Neural progenitor cell (in vitro differentiated cells): ENCODE data around the gene USP31. TPM values are rescaled to one million over a fixed set of nuclear protein-coding genes. Genes with fewer than 3 reads are reported as not detected.

ENCODE experiments used
- DNase-seq: peaks from one replicate; pipeline ENCODE4 v3.0.0-alpha.2; 2016; ENCODE audit warnings: low spot score
- H2AFZ ChIP-seq: fragments of 200-600 bp; sonication (generic); replicated peaks from 2 replicates; pipeline ENCODE4 v1.6.1; 2016; ENCODE audit warnings: antibody characterized with exemption
- H3F3A ChIP-seq: fragments of 200-600 bp; sonication (generic); 2 replicates; pipeline ENCODE4 v1.6.1; 2016; ENCODE audit warnings: antibody characterized with exemption, low read depth
- H3K27ac ChIP-seq: fragments of 200-600 bp; sonication (generic); 2 replicates; pipeline ENCODE4 v1.5.1; 2016; ENCODE audit warnings: mild to moderate bottlenecking
- H3K27me3 ChIP-seq: fragments of 200-600 bp; sonication (generic); 2 replicates; pipeline ENCODE4 v1.6.1; 2016; ENCODE audit warnings: mild to moderate bottlenecking, moderate library complexity
- H3K36me3 ChIP-seq: fragments of 200-600 bp; sonication (generic); 2 replicates; pipeline ENCODE4 v1.5.1; 2016
- H3K4me1 ChIP-seq: fragments of 200-600 bp; sonication (generic); 2 replicates; pipeline ENCODE4 v1.6.1; 2016; ENCODE audit warnings: mixed run types
- H3K4me2 ChIP-seq: fragments of 200-600 bp; sonication (generic); 2 replicates; pipeline ENCODE4 v1.6.1; 2016
- H3K4me3 ChIP-seq: fragments of 200-600 bp; sonication (generic); 2 replicates; pipeline ENCODE4 v1.5.1; 2016
- H3K79me2 ChIP-seq: fragments of 200-600 bp; sonication (generic); 2 replicates; pipeline ENCODE4 v1.6.1; 2016; ENCODE audit warnings: low read depth
- H3K9ac ChIP-seq: fragments of 200-600 bp; sonication (generic); 2 replicates; pipeline ENCODE4 v1.6.1; 2016
- H3K9me3 ChIP-seq: fragments of 200-600 bp; sonication (generic); 2 replicates; pipeline ENCODE4 v1.5.1; 2016; ENCODE audit warnings: low read depth
- H4K20me1 ChIP-seq: fragments of 200-600 bp; sonication (generic); 2 replicates; pipeline ENCODE4 v1.6.1; 2016; ENCODE audit warnings: low read depth
- H3K27ac Mint-ChIP-seq: 3 replicates; pipeline ENCODE4 v1.8.0; 2021; ENCODE audit warnings: mixed read lengths
- H3K27me3 Mint-ChIP-seq: 2 replicates; pipeline ENCODE4 v1.8.0; 2022; ENCODE audit warnings: low read depth, mild to moderate bottlenecking, inconsistent platforms, moderate library complexity, mixed read lengths; ENCODE audit not compliant: insufficient read depth
- H3K36me3 Mint-ChIP-seq: 3 replicates; pipeline ENCODE4 v1.8.0; 2021; ENCODE audit warnings: mixed read lengths
- H3K4me1 Mint-ChIP-seq: 3 replicates; pipeline ENCODE4 v1.8.0; 2021; ENCODE audit warnings: mixed read lengths
- H3K4me3 Mint-ChIP-seq: 3 replicates; pipeline ENCODE4 v1.8.0; 2021; ENCODE audit warnings: mild to moderate bottlenecking, moderate library complexity, mixed read lengths
- H3K9me3 Mint-ChIP-seq: 3 replicates; pipeline ENCODE4 v1.8.0; 2020; ENCODE audit warnings: mixed read lengths
- EZH2 ChIP-seq: fragments of 200-600 bp; sonication (generic); IDR thresholded peaks from 2 replicates; pipeline ENCODE4 v1.6.1; 2017; ENCODE audit warnings: antibody characterized with exemption, mild to moderate bottlenecking, moderate library complexity
- EZH2phosphoT487 ChIP-seq: fragments of 200-600 bp; sonication (generic); IDR thresholded peaks from 2 replicates; pipeline ENCODE4 v1.6.1; 2017; ENCODE audit warnings: antibody characterized with exemption
- total RNA-seq: library from RNA; depleted of rRNA; stranded (reverse); fragments of >200 nt; gene quantifications from 2 replicates; pipeline ENCODE4 v1.2.3, GENCODE V29; 2015; ENCODE audit warnings: low replicate concordance
- TF ChIP-seq, protein P1 (sequence below): fragments of 200-600 bp; sonication (generic); IDR thresholded peaks from 2 replicates; pipeline ENCODE4 v1.5.1; 2017; ENCODE audit warnings: antibody characterized with exemption, mild to moderate bottlenecking

USP31 gene
- total RNA-seq, 1 donor from 2014 or later = 9.0 TPM

DNA sequence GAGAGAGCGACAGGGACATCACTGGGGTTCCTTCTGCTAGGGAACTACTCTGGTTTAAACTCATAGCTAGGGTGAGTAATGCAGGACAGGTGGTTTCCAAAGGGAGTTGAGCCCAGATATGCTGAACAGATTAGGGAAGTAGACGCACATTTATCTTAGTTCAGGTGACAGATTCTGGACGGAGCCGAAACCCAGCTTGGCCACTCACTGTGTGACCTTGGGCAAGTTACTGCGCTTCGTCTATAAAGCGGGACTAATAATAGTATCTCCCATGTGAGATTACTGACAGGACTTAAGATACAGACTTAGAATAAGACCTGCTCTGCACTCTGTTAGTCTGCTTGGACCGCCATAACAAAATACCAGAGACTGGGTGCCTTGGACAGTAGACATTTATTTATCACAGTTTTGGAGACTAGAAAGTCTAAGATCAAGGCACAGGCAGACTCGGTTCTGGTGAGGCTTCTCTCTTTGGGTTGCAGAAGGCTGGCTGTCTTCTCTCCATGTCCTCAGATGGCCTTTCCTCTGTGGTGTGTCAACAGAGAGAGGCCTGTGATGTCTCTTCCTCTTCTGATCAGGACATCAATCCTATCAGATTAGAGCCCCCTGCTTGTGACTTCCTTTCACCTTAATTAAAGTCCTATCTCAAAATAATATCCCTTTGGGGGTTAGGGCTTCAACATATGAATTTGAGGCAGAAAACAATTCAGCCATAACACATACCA is 45.4 kb upstream of the USP31 start:
- Histone ChIP-seq H3K9ac (no peak overlapping the region), H3F3A (no peaks in the 10 kb centered on the region), H3K27ac (no peak overlapping the region), H3K27me3 (no peaks in the 10 kb centered on the region), H3K79me2 (no peaks in the 10 kb centered on the region), H2AFZ (no peak overlapping the region), H3K4me3 (no peak overlapping the region), H3K4me2 (no peak overlapping the region), H3K9me3 (no peaks in the 10 kb centered on the region), H3K4me1 (peaks cover 5% of the 10 kb centered on the region), H4K20me1 (no peaks in the 10 kb centered on the region), H3K36me3 (no peaks in the 10 kb centered on the region)
- H3K27ac Mint-ChIP-seq = no peak overlapping the region
- H3K4me3 Mint-ChIP-seq = no peak overlapping the region
- H3K9me3 Mint-ChIP-seq = no peaks in the 10 kb centered on the region
- TF ChIP-seq EZH2phosphoT487 (no peak), EZH2 (no peak)
- TF ChIP-seq, protein P1, sequence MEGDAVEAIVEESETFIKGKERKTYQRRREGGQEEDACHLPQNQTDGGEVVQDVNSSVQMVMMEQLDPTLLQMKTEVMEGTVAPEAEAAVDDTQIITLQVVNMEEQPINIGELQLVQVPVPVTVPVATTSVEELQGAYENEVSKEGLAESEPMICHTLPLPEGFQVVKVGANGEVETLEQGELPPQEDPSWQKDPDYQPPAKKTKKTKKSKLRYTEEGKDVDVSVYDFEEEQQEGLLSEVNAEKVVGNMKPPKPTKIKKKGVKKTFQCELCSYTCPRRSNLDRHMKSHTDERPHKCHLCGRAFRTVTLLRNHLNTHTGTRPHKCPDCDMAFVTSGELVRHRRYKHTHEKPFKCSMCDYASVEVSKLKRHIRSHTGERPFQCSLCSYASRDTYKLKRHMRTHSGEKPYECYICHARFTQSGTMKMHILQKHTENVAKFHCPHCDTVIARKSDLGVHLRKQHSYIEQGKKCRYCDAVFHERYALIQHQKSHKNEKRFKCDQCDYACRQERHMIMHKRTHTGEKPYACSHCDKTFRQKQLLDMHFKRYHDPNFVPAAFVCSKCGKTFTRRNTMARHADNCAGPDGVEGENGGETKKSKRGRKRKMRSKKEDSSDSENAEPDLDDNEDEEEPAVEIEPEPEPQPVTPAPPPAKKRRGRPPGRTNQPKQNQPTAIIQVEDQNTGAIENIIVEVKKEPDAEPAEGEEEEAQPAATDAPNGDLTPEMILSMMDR = no peak
- no peak for DNase-seq
- no peaks in the 10 kb centered on the region for H3K36me3 Mint-ChIP-seq
- H3K27me3 Mint-ChIP-seq = peaks cover 21% of the 10 kb centered on the region
- no peaks in the 10 kb centered on the region for H3K4me1 Mint-ChIP-seq

DNA sequence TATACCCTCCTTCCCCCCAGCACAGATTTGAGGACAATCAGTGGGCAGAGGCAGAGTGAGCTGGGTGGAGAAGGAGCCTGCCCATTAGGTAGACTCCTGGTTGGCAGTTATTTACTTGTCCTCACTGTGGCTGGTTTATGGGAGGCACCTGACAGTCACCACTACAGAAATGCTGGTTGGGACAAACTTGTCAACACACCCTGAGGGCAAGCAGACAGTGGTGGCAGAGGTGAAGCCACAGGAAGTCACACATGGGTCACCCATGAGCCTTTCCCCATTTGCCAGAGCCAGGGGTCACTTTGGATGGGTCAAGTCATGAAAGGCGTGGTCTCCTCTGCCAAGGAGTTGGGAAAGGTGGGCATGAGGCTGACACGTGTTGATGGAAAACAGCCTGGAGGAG is 39.7 kb upstream of the USP31 start:
- Histone ChIP-seq H2AFZ (no peak overlapping the region), H3K9me3 (no peaks in the 10 kb centered on the region), H3K9ac (no peak overlapping the region), H3K36me3 (no peaks in the 10 kb centered on the region), H3K79me2 (no peaks in the 10 kb centered on the region), H3K4me1 (no peaks in the 10 kb centered on the region), H3K4me3 (no peak overlapping the region), H3K4me2 (no peak overlapping the region), H3K27ac (no peak overlapping the region), H3F3A (no peaks in the 10 kb centered on the region), H3K27me3 (peaks cover 20% of the 10 kb centered on the region), H4K20me1 (no peaks in the 10 kb centered on the region)
- no peaks in the 10 kb centered on the region for H3K9me3 Mint-ChIP-seq
- H3K27ac Mint-ChIP-seq = no peak overlapping the region
- H3K36me3 Mint-ChIP-seq = no peaks in the 10 kb centered on the region
- no peak for DNase-seq
- H3K4me1 Mint-ChIP-seq = no peaks in the 10 kb centered on the region
- no peak overlapping the region for H3K4me3 Mint-ChIP-seq
- peaks cover 25% of the 10 kb centered on the region for H3K27me3 Mint-ChIP-seq
- TF ChIP-seq, protein P1 = no peak
- TF ChIP-seq EZH2 = no peak
- TF ChIP-seq EZH2phosphoT487 = no peak

DNA sequence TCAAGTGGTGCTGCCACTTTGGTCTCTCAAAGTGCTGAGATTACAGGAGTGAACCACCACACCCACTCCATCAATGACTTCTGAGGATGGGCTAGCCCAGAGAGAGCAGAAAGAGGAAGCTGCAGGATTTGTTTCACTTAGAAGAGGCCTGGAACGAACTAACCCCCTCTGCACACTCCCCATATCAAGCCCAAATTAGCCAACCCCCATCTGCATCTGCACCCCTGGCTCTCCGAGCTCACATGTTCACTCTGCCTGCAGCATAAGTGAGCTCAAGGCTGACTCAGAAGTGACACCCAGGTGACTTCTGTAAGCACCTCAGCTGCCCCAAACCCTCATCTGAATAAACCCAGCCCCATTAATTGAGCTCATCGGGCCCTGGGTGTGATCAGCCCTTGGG is 38.1 kb upstream of the USP31 start:
- Mint-ChIP-seq H3K27ac (no peak overlapping the region), H3K36me3 (no peaks in the 10 kb centered on the region), H3K4me3 (no peak overlapping the region), H3K9me3 (no peaks in the 10 kb centered on the region), H3K4me1 (no peaks in the 10 kb centered on the region), H3K27me3 (peaks cover 29% of the 10 kb centered on the region)
- Histone ChIP-seq H3F3A (no peaks in the 10 kb centered on the region), H3K79me2 (no peaks in the 10 kb centered on the region), H3K9me3 (no peaks in the 10 kb centered on the region), H3K4me1 (no peaks in the 10 kb centered on the region), H3K27me3 (peaks cover 36% of the 10 kb centered on the region), H2AFZ (no peak overlapping the region), H3K4me3 (no peak overlapping the region), H3K9ac (no peak overlapping the region), H4K20me1 (peaks cover 10% of the 10 kb centered on the region), H3K27ac (no peak overlapping the region), H3K36me3 (no peaks in the 10 kb centered on the region), H3K4me2 (no peak overlapping the region)
- DNase-seq = no peak
- TF ChIP-seq EZH2phosphoT487 (no peak), EZH2 (no peak)
- TF ChIP-seq, protein P1 = no peak
